Activated CD8-positive, alpha-beta memory T cell treated with anti-CD3 and anti-CD28 coated beads for 4 hours (primary cell): ENCODE data around the gene PAQR8.

Experiments used
- DNase-seq, 2 donors: peaks; one replicate each; pipeline ENCODE4 v3.0.0-alpha.2; 2020; ENCODE audit warnings: low read depth in 2 of 2

PAQR8 gene, protein sequence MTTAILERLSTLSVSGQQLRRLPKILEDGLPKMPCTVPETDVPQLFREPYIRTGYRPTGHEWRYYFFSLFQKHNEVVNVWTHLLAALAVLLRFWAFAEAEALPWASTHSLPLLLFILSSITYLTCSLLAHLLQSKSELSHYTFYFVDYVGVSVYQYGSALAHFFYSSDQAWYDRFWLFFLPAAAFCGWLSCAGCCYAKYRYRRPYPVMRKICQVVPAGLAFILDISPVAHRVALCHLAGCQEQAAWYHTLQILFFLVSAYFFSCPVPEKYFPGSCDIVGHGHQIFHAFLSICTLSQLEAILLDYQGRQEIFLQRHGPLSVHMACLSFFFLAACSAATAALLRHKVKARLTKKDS

DNA sequence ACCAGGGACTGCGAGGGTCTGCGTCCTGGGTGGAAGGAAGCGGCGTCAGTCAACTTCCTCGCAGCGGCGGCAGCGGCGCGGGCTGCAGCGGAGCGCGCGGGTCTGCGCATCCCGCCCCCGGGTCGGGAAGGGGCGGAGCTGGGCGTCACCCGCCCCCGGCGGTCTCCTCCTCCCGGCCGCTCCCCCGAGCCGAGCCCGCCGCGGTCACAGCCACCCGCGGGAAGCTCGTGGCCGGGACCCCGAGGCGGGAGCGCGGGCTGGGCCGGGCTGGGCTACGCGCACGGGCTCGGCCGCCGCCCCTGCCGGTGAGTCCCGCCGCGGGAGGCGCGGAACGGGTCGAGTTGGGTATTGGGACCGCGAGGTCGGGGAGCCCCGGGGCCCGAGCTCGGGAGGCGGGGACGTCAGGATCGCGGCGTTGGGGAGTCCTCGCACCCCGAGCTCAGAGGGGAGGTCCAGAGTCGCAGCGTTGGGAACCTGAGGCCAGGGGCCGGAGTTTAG, at the start of gene PAQR8:
Gene PAQR8 (plus strand): TSS at position 207 of the 498 bp plus-strand sequence. CDS start 41,063 bp downstream, outside the sequence.
- peak; percentile 56 to 67 for DNase-seq

DNA sequence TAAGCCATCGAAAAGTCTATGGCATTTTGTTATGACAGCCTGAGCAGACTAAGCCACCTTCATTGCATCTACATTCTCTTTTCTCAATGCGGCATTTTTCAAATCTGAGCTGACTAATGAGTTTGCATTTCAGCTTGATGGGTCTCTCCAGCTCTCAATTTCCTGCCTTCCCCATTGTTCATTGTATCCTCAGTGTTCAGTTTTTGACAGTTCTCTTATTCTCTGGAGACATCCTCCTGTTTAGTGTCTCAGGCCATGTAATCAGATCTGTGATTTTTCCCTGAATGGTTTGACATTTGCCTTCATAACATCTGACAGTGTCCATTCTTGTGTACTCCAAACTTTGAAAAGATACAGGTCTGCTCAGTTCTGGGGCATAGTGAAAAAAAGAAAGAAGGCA, 49.5 kb upstream of the PAQR8 start:
- DNase-seq = no peak

GRCh38 chr6:52314752-52315151, 47.2 kb upstream of the PAQR8 start:
- no peak for DNase-seq

GRCh38 chr6:52317211-52317610, 44.7 kb upstream of the PAQR8 start:
- no peak for DNase-seq

DNA sequence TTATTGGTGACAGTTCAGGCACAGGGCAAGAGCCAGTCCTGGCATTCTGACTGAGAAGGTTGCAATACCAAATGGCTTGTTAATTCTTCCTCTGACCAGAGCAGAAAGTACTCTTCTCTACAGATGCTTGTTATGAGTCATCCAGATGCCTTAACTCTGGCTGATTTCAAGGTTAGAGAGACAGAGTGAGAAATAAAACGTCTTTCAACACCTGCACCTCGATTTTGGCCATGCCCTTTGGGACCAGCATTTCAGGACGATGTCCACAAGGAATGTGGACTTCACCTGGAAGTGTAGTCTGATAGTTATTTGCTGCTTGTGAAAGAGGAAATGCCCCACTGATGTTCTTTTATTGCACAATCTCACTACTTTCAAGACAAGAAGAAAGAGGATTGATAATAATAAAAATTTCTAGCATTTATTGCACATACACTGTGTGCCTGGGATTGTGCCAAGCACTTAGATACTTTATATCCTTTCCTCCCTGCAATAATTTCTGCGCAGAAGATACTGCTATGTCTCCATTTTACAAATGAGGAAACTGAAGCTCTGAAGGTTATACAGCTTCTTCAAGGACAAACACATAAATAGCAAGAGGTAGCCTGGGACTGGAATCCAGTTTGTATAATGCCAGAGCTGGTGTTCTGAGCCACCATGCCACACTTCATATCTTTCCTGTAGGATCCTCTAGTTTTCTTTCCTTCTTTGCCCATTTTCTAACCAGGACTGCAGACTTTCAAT, 43.9 kb upstream of the PAQR8 start:
- no peak for DNase-seq

GRCh38 chr6:52324189-52324588, 37.8 kb upstream of the PAQR8 start:
- no peak for DNase-seq

DNA sequence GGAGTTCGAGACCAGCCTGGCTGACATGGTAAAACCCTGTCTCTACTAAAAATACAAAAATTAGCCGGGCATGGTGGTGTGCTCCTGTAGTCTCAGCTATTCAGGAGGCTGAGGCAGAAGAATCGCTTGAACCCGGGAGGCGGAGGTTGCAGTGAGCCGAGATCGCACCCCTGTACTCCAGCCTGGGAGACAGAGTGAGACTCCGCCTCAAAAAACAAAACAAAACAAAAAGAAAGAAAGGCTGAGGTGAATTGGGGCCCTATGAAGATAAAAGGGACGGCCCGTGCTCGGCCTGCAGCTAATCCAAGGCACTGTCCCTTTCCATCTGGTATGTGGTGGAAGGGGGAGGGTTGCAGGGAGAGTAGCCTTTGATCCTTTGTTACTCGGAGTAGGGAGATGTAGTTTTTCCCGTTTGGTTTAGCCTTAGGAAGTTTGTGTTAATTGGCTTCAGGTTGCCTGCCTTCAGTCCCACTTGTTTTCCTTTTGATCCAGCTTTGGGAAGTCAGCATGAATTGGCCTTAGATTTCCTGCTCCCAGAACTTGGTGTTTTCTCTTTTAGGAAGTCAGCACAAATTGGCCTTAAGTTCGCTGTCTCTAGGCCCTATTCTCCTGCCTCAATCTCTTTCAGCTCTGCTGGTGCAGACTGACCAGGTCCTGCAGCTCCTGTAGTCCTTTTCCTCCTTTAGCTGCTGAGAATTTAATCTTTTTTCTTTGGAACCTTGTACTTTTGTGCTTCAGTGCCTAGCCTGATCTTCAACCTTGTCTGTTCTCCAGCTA, 36.1 kb upstream of the PAQR8 start:
- DNase-seq = no peak

DNA sequence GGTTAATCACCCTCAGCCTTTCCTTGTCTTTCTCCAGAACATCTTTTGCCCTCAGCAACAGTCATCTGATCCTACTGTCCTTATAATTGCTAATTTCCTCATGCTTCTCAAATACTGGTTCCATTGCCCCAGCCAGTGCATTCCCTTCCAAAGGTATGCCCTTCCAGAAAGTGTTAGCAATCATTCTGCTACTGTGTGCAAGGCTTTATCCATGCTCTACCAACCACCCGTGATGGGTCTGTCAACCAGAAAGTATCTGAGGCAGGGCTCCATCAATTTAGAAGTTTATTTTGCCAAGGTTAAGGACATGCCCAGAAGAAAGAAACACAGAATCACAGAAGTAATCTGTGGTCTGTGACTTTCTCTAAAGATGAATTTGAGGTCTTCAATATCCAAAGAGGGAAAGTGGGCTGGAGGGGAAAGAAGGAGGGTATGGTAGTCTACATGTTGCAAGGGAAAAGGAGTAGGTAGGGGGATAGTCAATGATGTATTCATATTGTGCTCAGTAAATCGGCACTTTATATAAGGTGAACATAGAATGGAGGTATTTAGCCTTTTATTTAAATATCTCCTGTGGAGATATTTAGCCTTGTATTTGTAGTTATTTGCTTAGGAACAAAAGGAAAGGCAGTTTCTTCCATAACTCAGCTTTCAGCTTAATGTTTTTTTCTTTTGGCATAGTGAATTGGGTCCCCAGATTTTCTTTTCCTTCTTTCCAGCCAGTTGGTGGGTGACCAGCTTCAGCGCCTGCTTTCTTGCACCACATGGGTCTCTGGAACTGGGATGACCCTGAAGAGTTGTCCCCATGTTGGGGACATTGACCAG, 35.2 kb upstream of the PAQR8 start:
- DNase-seq = no peak

DNA sequence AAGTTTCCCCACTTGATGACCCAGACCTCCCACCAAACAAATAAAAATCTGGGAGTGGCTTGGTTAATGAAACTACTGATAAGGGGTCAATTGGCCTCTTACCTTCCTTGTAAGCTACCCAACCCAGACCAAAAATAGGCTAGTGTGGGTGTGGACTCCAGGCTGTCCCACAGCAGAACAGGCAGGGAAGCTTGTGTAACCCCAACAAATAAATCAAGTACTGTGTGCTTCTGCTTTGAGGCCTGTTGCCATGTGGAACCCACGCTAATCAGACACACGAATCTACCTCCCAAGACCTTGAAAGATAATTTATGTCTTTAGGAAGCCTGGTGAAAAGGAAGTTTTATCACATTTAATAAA, 33.7 kb upstream of the PAQR8 start:
- DNase-seq = no peak

DNA sequence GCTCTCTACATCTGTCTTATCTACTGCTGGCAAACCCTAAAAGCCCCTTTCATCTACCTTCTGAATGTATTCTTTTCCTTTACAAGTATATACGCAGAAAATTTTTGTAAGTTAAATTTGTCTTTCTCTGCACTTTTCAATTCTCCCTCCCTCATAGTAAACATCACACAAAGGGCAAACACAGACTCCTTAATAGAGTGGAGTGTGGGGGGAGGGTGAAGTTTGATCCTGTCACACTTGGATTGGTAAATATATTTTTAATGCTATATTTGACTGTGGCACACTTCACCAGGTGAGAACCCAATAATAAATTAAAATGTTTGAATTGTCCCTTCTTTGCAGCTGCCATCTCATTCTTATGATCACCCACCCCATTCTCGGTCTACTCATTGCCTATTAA, 33.2 kb upstream of the PAQR8 start:
- DNase-seq = no peak

GRCh38 chr6:52330470-52330869, 31.5 kb upstream of the PAQR8 start:
- no peak for DNase-seq

- DNase-seq = no peak
Measured at GRCh38 chr6:52331793-52332457, 30.0 kb upstream of the PAQR8 start.

- DNase-seq = no peak
Measured at GRCh38 chr6:52333840-52334200, 28.1 kb upstream of the PAQR8 start.

DNA sequence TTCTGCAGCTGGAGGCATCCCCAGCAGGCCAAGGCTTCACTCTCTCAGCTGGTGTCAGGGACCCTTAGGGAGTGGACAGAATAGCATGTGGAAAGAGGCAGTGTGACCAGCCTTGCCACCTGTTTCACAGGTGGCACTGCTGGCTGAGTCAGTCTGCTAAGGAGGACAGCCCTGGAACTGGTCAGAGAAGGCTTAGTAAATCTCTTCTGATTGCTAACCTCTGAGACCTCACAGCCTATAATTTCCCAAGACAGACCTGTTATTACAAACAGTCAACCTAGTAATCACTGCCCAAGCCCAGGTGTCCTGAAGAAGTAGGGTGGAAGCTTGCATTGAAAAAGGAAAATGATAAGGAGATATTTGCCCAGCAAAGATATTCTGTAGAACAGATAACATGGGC, 26.4 kb upstream of the PAQR8 start:
- no peak for DNase-seq

GRCh38 chr6:52336919-52337561, 24.9 kb upstream of the PAQR8 start:
- DNase-seq = no peak

DNA sequence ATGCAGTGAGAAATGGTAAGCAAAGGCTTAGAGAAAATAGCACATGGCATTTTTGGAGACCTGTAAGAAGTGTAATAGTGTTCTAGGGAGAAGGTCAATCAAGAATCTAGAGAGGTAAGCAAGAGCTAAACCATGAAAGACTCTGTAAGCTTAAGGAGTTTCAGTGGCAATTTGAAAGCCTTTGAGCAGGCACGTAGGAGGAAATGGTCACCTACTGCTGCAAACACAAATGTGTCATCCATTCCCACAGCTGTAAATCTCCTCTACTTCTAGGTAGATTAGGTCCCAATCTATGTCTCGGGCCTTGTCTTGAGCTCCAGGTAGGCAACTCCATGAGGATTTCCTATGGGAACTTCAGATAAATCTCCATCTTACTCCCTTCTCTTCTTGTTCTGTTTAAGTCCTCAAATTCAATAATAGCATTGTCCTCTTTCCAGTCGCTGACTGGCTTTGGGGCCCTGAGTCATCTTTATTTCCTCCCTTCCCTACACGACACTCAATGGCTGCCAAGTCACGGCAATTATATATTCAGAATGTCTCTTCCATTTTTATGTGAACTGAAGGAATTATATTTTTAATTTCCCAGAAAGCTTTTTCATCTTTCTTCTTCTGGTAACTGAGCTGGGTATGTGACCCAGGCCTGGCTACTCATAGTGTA, 24.2 kb upstream of the PAQR8 start:
- no peak for DNase-seq

GRCh38 chr6:52340603-52340880, 21.4 kb upstream of the PAQR8 start:
- DNase-seq = no peak

- DNase-seq = no peak
Measured at GRCh38 chr6:52341561-52342260, 20.2 kb upstream of the PAQR8 start.

DNA sequence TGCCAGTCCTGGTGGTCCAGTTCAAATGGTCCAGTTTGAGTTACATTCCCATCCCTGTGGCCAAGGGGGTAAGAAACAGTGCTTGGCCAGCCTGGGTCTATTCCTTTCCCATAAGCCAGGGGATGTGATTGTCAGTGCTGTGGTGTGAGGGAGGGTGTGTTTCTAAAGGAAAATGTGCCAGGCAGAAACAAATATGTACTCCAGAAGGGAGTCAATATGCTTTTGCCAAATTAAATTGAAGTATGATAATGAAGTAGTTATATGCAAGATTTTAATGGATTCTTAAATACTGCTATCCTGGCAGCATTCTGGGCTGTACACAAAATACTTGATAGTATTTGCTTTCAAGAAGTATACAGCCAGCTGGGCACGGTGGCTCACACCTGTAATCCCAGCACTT, 16.6 kb upstream of the PAQR8 start:
- no peak for DNase-seq

- no peak for DNase-seq
Measured at GRCh38 chr6:52346503-52346902, 15.4 kb upstream of the PAQR8 start.
